Prostate gland (tissue), 2 donors: ENCODE measurements around the gene ENOX2. TPM values are rescaled to one million over a fixed set of nuclear protein-coding genes. Genes with fewer than 3 reads are reported as not detected.

ENCODE experiments used
- DNase-seq: peaks from one replicate; pipeline ENCODE4 v3.0.0-alpha.2; 2019; ENCODE audit warnings: low spot score
- H3K27ac ChIP-seq, 2 donors: fragments of 200-600 bp; sonication (generic); 2 replicates each; pipeline ENCODE4 v1.5.1; 2017 to 2019
- H3K27me3 ChIP-seq: fragments of 200-600 bp; sonication (generic); replicated peaks from 2 replicates; pipeline ENCODE4 v1.5.1; 2019; ENCODE audit not compliant: insufficient read depth
- H3K36me3 ChIP-seq, 2 donors: fragments of 200-600 bp; sonication (generic); 1 replicate in 1 of 2; 2 replicates in 1 of 2; pipeline versions ENCODE4 v1.5.1 to v1.8.1; 2017 to 2019
- H3K4me1 ChIP-seq: fragments of 200-600 bp; sonication (generic); replicated peaks from 2 replicates; pipeline ENCODE4 v1.5.1; 2019
- H3K4me3 ChIP-seq, 2 donors: fragments of 200-600 bp; sonication (generic); 2 replicates each; pipeline ENCODE4 v1.5.1; 2017 to 2019
- H3K9me3 ChIP-seq: fragments of 200-600 bp; sonication (generic); 2 replicates; pipeline ENCODE4 v1.5.1; 2017
- CTCF ChIP-seq, 4 experiments: fragments of 200-600 bp in 2 of 4; fragments of 450-650 bp in 2 of 4; sonication (generic) in 2 of 4; IDR thresholded peaks; 1 replicate in 3 of 4; 2 replicates in 1 of 4; pipeline ENCODE4 v1.5.1; 2016 to 2019; ENCODE audit warnings: antibody characterized with exemption in 4 of 4, mild to moderate bottlenecking in 2 of 4, moderate library complexity in 2 of 4
- POLR2A ChIP-seq: fragments of 450-650 bp; IDR thresholded peaks from one replicate; pipeline ENCODE4 v1.6.1; 2016; ENCODE audit warnings: antibody characterized with exemption, mild to moderate bottlenecking
- POLR2AphosphoS5 ChIP-seq: sonication (generic); formaldehyde crosslinking; IDR thresholded peaks from one replicate; pipeline ENCODE4 v1.6.1; 2017; ENCODE audit warnings: antibody characterized with exemption
- WGBS: methylation state at CpG from one replicate; pipeline ENCODE4 v1.1.5; 2018; 5-methylcytosine and 5-hydroxymethylcytosine counted together
- intact Hi-C: fragments of 100-400 bp; cut with DNase I; formaldehyde crosslinking; loops from one replicate; pipeline ENCODE4 v1.14.2; 2022
- total RNA-seq, 2 donors: library from RNA; depleted of rRNA; stranded (reverse); fragments of >200 nt; gene quantifications; one replicate each; pipeline ENCODE4 v1.1.0, GENCODE V29; 2016

The ENOX2 gene
- total RNA-seq, 2 donors from 2014 or later = 21.6 to 27.5 TPM

GRCh38 chrX:130592204-130592603 is 310.8 kb downstream of the ENOX2 start:
- Histone ChIP-seq H3K4me3 (no peak overlapping the region), H3K9me3 (no peaks in the 10 kb centered on the region), H3K36me3 (no peaks in the 10 kb centered on the region), H3K4me1 (no peaks in the 10 kb centered on the region), H3K27ac (no peak overlapping the region), H3K27me3 (no peaks in the 10 kb centered on the region)
- intact Hi-C loops = no loop called here
- TF ChIP-seq POLR2A = no peak
- no peak for TF ChIP-seq POLR2AphosphoS5
- TF ChIP-seq CTCF (IDR thresholded peaks at IDR 0.05) = no peak
- WGBS = 90% methylated on average over 1 of the region's 1 CpG
- DNase-seq = no peak

- Histone ChIP-seq H3K4me3 (no peak overlapping the region), H3K27me3 (no peaks in the 10 kb centered on the region), H3K27ac (no peak overlapping the region), H3K9me3 (no peaks in the 10 kb centered on the region), H3K4me1 (no peaks in the 10 kb centered on the region), H3K36me3 (no peaks in the 10 kb centered on the region)
- TF ChIP-seq POLR2A (no peak), CTCF (IDR thresholded peaks at IDR 0.05) (no peak), POLR2AphosphoS5 (no peak)
- intact Hi-C loops = no loop called here
- DNase-seq = no peak
Measured at GRCh38 chrX:130578906-130579305, 324.1 kb downstream of the ENOX2 start.

- WGBS = 85% methylated on average over 2 of the region's 2 CpGs
- intact Hi-C loops = no loop called here
- no peak for TF ChIP-seq POLR2AphosphoS5
- no peak for TF ChIP-seq CTCF (IDR thresholded peaks at IDR 0.05)
- no peak for TF ChIP-seq POLR2A
Measured at GRCh38 chrX:130577431-130577830, 325.6 kb downstream of the ENOX2 start.

GRCh38 chrX:130575831-130576389 is 327.1 kb downstream of the ENOX2 start:
- TF ChIP-seq POLR2A (no peak), CTCF (IDR thresholded peaks at IDR 0.05) (peak in 3 of 4 experiments; percentile 20 to 41 (median 24))
- H3K27ac ChIP-seq = no peak overlapping the region
- DNase-seq = no peak
- H3K4me1 ChIP-seq = no peaks in the 10 kb centered on the region
- no peaks in the 10 kb centered on the region for H3K36me3 ChIP-seq
- no peaks in the 10 kb centered on the region for H3K9me3 ChIP-seq
- intact Hi-C loops = no loop called here
- WGBS = 36% methylated on average over 6 of the region's 6 CpGs
- no peaks in the 10 kb centered on the region for H3K27me3 ChIP-seq
- no peak overlapping the region for H3K4me3 ChIP-seq

More at GRCh38 chrX:130577431-130577830, 325.6 kb downstream of the ENOX2 start:
- Histone ChIP-seq H3K27me3 (no peaks in the 10 kb centered on the region), H3K4me3 (no peak overlapping the region), H3K9me3 (no peaks in the 10 kb centered on the region), H3K36me3 (no peaks in the 10 kb centered on the region), H3K4me1 (no peaks in the 10 kb centered on the region), H3K27ac (no peak overlapping the region)
- no peak for DNase-seq

Other genes with a start within 250 kb of the ENOX2 start
- 1 to 10 TPM in 1 of 2 donors, under 1 TPM in 1; 0.36 to 1.6 TPM for gene ARHGAP36, start 155.1 kb upstream of the ENOX2 start, total RNA-seq